Parathyroid adenoma (tissue), 2 donors: Measurements from ENCODE around the gene GARIN5A.

ENCODE experiments used
- H2AFZ ChIP-seq: fragments of 300-600 bp; sonication (generic); one replicate; pipeline ENCODE4 v1.7.0; 2017; ENCODE audit warnings: antibody characterized with exemption, mild to moderate bottlenecking
- H3K27ac ChIP-seq: fragments of 300-600 bp; sonication (generic); one replicate; pipeline ENCODE4 v1.7.0; 2017
- H3K27me3 ChIP-seq: fragments of 300-600 bp; sonication (generic); one replicate; pipeline ENCODE4 v1.7.0; 2017; ENCODE audit warnings: low read length; ENCODE audit not compliant: control insufficient read depth, insufficient read depth
- H3K36me3 ChIP-seq: fragments of 300-600 bp; sonication (generic); one replicate; pipeline ENCODE4 v1.7.0; 2017; ENCODE audit warnings: low read length; ENCODE audit not compliant: control insufficient read depth, insufficient read depth
- H3K4me1 ChIP-seq: fragments of 300-600 bp; sonication (generic); one replicate; pipeline ENCODE4 v1.7.0; 2017; ENCODE audit warnings: control low read depth
- H3K4me2 ChIP-seq: fragments of 300-600 bp; sonication (generic); one replicate; pipeline ENCODE4 v1.7.0; 2017; ENCODE audit warnings: low read length
- H3K4me3 ChIP-seq: fragments of 300-600 bp; sonication (generic); one replicate; pipeline ENCODE4 v1.7.0; 2017; ENCODE audit warnings: low read depth, low read length
- H3K79me2 ChIP-seq: fragments of 300-600 bp; sonication (generic); one replicate; pipeline ENCODE4 v1.7.0; 2017; ENCODE audit warnings: control low read depth
- H3K9ac ChIP-seq: fragments of 300-600 bp; sonication (generic); one replicate; pipeline ENCODE4 v1.7.0; 2017; ENCODE audit warnings: mild to moderate bottlenecking
- H3K9me3 ChIP-seq: fragments of 300-600 bp; sonication (generic); one replicate; pipeline ENCODE4 v1.7.0; 2017; ENCODE audit warnings: low read length; ENCODE audit not compliant: control insufficient read depth
- CTCF ChIP-seq: fragments of 300-600 bp; sonication (generic); IDR thresholded peaks from one replicate; pipeline ENCODE4 v1.7.0; 2017; ENCODE audit warnings: antibody characterized with exemption, mild to moderate bottlenecking
- donor health status: primary hyperparathyroidism.

The GARIN5A gene

GRCh38 chr19:50485284-50485955 is 8.8 kb upstream of the GARIN5A start:
- H3K79me2 ChIP-seq, result peaks cover 5% of the 10 kb centered on the region

GRCh38 chr19:50482916-50483315 is 6.3 kb upstream of the GARIN5A start:
- Histone ChIP-seq H3K27ac (no peak overlapping the region), H3K4me1 (peaks cover 6% of the 10 kb centered on the region), H2AFZ (no peak overlapping the region), H3K9ac (no peak overlapping the region), H3K36me3 (no peaks in the 10 kb centered on the region), H3K4me3 (no peak overlapping the region), H3K79me2 (peaks cover 21% of the 10 kb centered on the region), H3K4me2 (no peak overlapping the region), H3K9me3 (peaks cover 5% of the 10 kb centered on the region), H3K27me3 (peaks cover 6% of the 10 kb centered on the region)
- TF ChIP-seq CTCF, result no peak

More at GRCh38 chr19:50485284-50485955, 8.8 kb upstream of the GARIN5A start:
- Histone ChIP-seq H3K4me1 (peaks cover 3% of the 10 kb centered on the region), H3K4me3 (no peak overlapping the region), H3K4me2 (no peak overlapping the region), H3K27me3 (peaks cover 6% of the 10 kb centered on the region), H3K9ac (no peak overlapping the region), H2AFZ (no peak overlapping the region), H3K27ac (no peak overlapping the region), H3K9me3 (peaks cover 5% of the 10 kb centered on the region), H3K36me3 (no peaks in the 10 kb centered on the region)
- TF ChIP-seq CTCF, result no peak

GRCh38 chr19:50482271-50482855 is 5.7 kb upstream of the GARIN5A start:
- Histone ChIP-seq H2AFZ (no peak overlapping the region), H3K36me3 (no peaks in the 10 kb centered on the region), H3K79me2 (peaks cover 27% of the 10 kb centered on the region), H3K9ac (no peak overlapping the region), H3K9me3 (peaks cover 5% of the 10 kb centered on the region), H3K4me1 (peaks cover 11% of the 10 kb centered on the region), H3K27me3 (peaks cover 6% of the 10 kb centered on the region), H3K4me3 (no peak overlapping the region), H3K27ac (no peak overlapping the region), H3K4me2 (no peak overlapping the region)
- no peak for TF ChIP-seq CTCF

GRCh38 chr19:50481351-50482149 is 4.9 kb upstream of the GARIN5A start:
- TF ChIP-seq CTCF, result no peak
- Histone ChIP-seq H3K4me2 (no peak overlapping the region), H3K9ac (no peak overlapping the region), H3K27ac (no peak overlapping the region), H3K36me3 (no peaks in the 10 kb centered on the region), H3K79me2 (peaks cover 25% of the 10 kb centered on the region), H3K4me3 (no peak overlapping the region), H3K9me3 (peaks cover 1% of the 10 kb centered on the region), H3K27me3 (peaks cover 3% of the 10 kb centered on the region), H2AFZ (no peak overlapping the region), H3K4me1 (peaks cover 14% of the 10 kb centered on the region)
